ENCODE measurements around the gene SDK1.
"Not testable (repeated sequence)": the region's sequence is repeated elsewhere in the genome, so short reads cannot be mapped to it uniquely, and the experiment has no call there.

SDK1 gene

GRCh38 chr7:4216016-4216415 lies 915.0 kb downstream of the SDK1 start:
- TF ChIP-seq CTCF (IDR thresholded peaks at IDR 0.05), result no peak
- no peak for DNase-seq (ENCODE audit: low spot score)

DNA sequence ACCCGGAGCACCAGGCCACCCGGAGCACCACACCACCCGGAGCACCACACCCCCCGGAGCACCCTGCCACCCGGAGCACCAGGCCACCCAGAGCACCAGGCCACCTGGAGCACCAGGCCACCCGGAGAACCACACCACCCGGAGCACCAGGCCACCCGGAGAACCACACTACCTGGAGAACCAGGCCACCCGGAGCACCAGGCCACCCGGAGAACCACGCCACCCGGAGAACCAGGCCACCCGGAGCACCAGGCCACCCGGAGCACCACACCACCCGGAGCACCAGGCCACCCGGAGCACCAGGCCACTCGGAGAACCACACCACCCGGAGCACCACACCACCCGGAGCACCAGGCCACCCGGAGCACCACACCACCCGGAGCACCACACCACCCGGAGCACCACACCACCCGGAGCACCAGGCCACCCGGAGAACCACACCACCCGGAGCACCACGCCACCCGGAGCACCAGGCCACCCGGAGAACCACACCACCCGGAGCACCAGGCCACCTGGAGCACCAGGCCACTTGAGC lies 916.1 kb downstream of the SDK1 start:
- not testable (repeated sequence) for DNase-seq (ENCODE audit: low spot score); H3K27ac ChIP-seq; H3K4me3 ChIP-seq

More at GRCh38 chr7:4216016-4216415, 915.0 kb downstream of the SDK1 start:
- H3K27ac ChIP-seq, result no peak overlapping the region
- no peak overlapping the region for H3K4me3 ChIP-seq

- no peak for DNase-seq (ENCODE audit: low spot score)
- Histone ChIP-seq H3K4me3 (no peak overlapping the region), H3K27ac (no peak overlapping the region)
- TF ChIP-seq CTCF (IDR thresholded peaks at IDR 0.05), result no peak
Observed at GRCh38 chr7:4218481-4218880, 917.4 kb downstream of the SDK1 start.

GRCh38 chr7:4220011-4220410 lies 919.0 kb downstream of the SDK1 start:
- TF ChIP-seq CTCF (IDR thresholded peaks at IDR 0.05), result no peak
- Histone ChIP-seq H3K4me3 (no peak overlapping the region), H3K27ac (no peak overlapping the region)
- DNase-seq (ENCODE audit: low spot score), result no peak

- DNase-seq (ENCODE audit: low spot score), result no peak
- Histone ChIP-seq H3K27ac (no peak overlapping the region), H3K4me3 (no peak overlapping the region)
- no peak for TF ChIP-seq CTCF (IDR thresholded peaks at IDR 0.05)
Observed at GRCh38 chr7:4221043-4221442, 920.0 kb downstream of the SDK1 start.

DNA sequence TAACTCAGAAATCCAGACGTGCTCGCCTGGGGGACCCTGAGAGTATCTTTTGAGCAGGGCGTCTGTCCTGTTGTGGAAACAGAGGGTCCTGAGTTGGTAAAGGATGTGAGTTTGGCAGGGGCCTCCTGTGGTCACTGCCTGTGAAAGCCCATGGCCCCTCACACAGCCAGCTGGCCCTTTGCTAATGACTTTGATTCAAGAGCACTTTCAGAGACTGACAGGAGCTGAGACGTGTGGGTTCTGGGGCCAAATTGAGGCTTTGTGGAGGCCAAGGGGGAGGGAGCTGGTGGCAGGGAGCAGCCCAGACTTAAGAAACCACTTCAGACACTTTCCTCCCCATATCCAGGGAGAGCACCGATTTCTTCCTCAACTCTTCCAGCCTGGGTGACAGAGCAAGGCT lies 921.6 kb downstream of the SDK1 start:
- TF ChIP-seq CTCF (IDR thresholded peaks at IDR 0.05), result no peak
- no peak for DNase-seq (ENCODE audit: low spot score)
- no peak overlapping the region for H3K27ac ChIP-seq
- no peak overlapping the region for H3K4me3 ChIP-seq

- no peak overlapping the region for H3K27ac ChIP-seq
- H3K4me3 ChIP-seq, result no peak overlapping the region
- TF ChIP-seq CTCF (IDR thresholded peaks at IDR 0.05), result no peak
- no peak for DNase-seq (ENCODE audit: low spot score)
Observed at GRCh38 chr7:4225361-4225771, 924.3 kb downstream of the SDK1 start.
